ENCODE measurements around the gene BCL2L12.
A peak's percentile ranks its signal among the peaks of the same experiment; 100 is the strongest.

BCL2L12 gene

GRCh38 chr19:49677231-49677900 is 11.6 kb downstream of the BCL2L12 start, which contains the start of gene PRMT1 (continued):
- peak; percentile 34 for TF ChIP-seq ZBTB26 (tag by site-specific recombination; optimal IDR thresholded peaks at IDR 0.05)
- TF ChIP-seq, protein P1, sequence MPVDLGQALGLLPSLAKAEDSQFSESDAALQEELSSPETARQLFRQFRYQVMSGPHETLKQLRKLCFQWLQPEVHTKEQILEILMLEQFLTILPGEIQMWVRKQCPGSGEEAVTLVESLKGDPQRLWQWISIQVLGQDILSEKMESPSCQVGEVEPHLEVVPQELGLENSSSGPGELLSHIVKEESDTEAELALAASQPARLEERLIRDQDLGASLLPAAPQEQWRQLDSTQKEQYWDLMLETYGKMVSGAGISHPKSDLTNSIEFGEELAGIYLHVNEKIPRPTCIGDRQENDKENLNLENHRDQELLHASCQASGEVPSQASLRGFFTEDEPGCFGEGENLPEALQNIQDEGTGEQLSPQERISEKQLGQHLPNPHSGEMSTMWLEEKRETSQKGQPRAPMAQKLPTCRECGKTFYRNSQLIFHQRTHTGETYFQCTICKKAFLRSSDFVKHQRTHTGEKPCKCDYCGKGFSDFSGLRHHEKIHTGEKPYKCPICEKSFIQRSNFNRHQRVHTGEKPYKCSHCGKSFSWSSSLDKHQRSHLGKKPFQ (tag by site-specific recombination; IDR thresholded peaks at IDR 0.05), result no peak
- peak; percentile 51; the same call in 1 of the 2 replicates for TF ChIP-seq ZEB2 (tag by site-specific recombination; IDR thresholded peaks at IDR 0.05)
- TF ChIP-seq TCF7L2 (IDR thresholded peaks at IDR 0.05; ENCODE audit: borderline replicate concordance, low read depth, low read length), result no peak
- no peak for TF ChIP-seq ZNF704 (tag by site-specific recombination; IDR thresholded peaks at IDR 0.05)
- TF ChIP-seq ZNF837 (tag by site-specific recombination; IDR thresholded peaks at IDR 0.05), result no peak
- TF ChIP-seq, protein P2, sequence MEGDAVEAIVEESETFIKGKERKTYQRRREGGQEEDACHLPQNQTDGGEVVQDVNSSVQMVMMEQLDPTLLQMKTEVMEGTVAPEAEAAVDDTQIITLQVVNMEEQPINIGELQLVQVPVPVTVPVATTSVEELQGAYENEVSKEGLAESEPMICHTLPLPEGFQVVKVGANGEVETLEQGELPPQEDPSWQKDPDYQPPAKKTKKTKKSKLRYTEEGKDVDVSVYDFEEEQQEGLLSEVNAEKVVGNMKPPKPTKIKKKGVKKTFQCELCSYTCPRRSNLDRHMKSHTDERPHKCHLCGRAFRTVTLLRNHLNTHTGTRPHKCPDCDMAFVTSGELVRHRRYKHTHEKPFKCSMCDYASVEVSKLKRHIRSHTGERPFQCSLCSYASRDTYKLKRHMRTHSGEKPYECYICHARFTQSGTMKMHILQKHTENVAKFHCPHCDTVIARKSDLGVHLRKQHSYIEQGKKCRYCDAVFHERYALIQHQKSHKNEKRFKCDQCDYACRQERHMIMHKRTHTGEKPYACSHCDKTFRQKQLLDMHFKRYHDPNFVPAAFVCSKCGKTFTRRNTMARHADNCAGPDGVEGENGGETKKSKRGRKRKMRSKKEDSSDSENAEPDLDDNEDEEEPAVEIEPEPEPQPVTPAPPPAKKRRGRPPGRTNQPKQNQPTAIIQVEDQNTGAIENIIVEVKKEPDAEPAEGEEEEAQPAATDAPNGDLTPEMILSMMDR (tag by site-specific recombination; IDR thresholded peaks at IDR 0.05), result peak; percentile 72
- TF ChIP-seq KLF1 (tag by site-specific recombination; IDR thresholded peaks at IDR 0.05), result peak; percentile 61
- no peak for TF ChIP-seq ZNF664 (tag by site-specific recombination; IDR thresholded peaks at IDR 0.05)
- TF ChIP-seq, protein P3, sequence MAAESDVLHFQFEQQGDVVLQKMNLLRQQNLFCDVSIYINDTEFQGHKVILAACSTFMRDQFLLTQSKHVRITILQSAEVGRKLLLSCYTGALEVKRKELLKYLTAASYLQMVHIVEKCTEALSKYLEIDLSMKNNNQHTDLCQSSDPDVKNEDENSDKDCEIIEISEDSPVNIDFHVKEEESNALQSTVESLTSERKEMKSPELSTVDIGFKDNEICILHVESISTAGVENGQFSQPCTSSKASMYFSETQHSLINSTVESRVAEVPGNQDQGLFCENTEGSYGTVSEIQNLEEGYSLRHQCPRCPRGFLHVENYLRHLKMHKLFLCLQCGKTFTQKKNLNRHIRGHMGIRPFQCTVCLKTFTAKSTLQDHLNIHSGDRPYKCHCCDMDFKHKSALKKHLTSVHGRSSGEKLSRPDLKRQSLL (tag by site-specific recombination; IDR thresholded peaks at IDR 0.05), result 0 out of 2 replicates have a peak, but pooled peaks have one; percentile 34
- TF ChIP-seq ZBTB7A (tag by site-specific recombination; IDR thresholded peaks at IDR 0.05; ENCODE audit: low read depth), result peak; percentile 98
- peak; percentile 95 for TF ChIP-seq ZFHX2 (tag by site-specific recombination; conservative IDR thresholded peaks at IDR 0.05)
- no peak for TF ChIP-seq ZNF623 (tag by site-specific recombination; IDR thresholded peaks at IDR 0.05)
- TF ChIP-seq ZNF394 (tag by site-specific recombination; IDR thresholded peaks at IDR 0.05; ENCODE audit: borderline replicate concordance), result no peak
- no peak for TF ChIP-seq GFI1B (tag by site-specific recombination; IDR thresholded peaks at IDR 0.05)
- no peak for TF ChIP-seq ZNF571 (tag by site-specific recombination; IDR thresholded peaks at IDR 0.05)
- peak; percentile 92 for TF ChIP-seq GLIS2 (tag by site-specific recombination; IDR thresholded peaks at IDR 0.05)
- TF ChIP-seq ZNF16 (tag by site-specific recombination; IDR thresholded peaks at IDR 0.05; ENCODE audit: low read depth), result no peak
- TF ChIP-seq ZNF561 (tag by site-specific recombination; IDR thresholded peaks at IDR 0.05; ENCODE audit: borderline replicate concordance), result 0 out of 2 replicates have a peak, but pooled peaks have one; percentile 31
- TF ChIP-seq ZNF146 (tag by site-specific recombination; IDR thresholded peaks at IDR 0.05), result no peak
- peak; percentile 74; the same call in 1 of the 2 replicates for TF ChIP-seq ZNF580 (tag by site-specific recombination; IDR thresholded peaks at IDR 0.05)
- TF ChIP-seq ZFP3 (tag by site-specific recombination; IDR thresholded peaks at IDR 0.05; ENCODE audit: low read depth), result no peak
- no peak for TF ChIP-seq OSR2 (tag by site-specific recombination; IDR thresholded peaks at IDR 0.05)
- TF ChIP-seq ZNF426 (tag by site-specific recombination; IDR thresholded peaks at IDR 0.05), result no peak
- no peak for TF ChIP-seq ZNF174 (tag by site-specific recombination; IDR thresholded peaks at IDR 0.05)
- no peak for TF ChIP-seq ZNF140 (tag by site-specific recombination; IDR thresholded peaks at IDR 0.05)
- TF ChIP-seq ZNF501 (tag by site-specific recombination; IDR thresholded peaks at IDR 0.05), result peak; percentile 78
- no peak for TF ChIP-seq ZNF510 (tag by site-specific recombination; IDR thresholded peaks at IDR 0.05; ENCODE audit: insufficient replicate concordance)
- no peak for TF ChIP-seq ZNF404 (tag by site-specific recombination; IDR thresholded peaks at IDR 0.05)
- peak; percentile 99 for TF ChIP-seq BCL11B (tag by site-specific recombination; IDR thresholded peaks at IDR 0.05; ENCODE audit: low read depth)
- TF ChIP-seq ZNF610 (tag by site-specific recombination; IDR thresholded peaks at IDR 0.05; ENCODE audit: borderline replicate concordance), result peak; percentile 79
- TF ChIP-seq ZNF707 (tag by site-specific recombination; IDR thresholded peaks at IDR 0.05), result no peak
- no peak for TF ChIP-seq ZNF239 (tag by site-specific recombination; IDR thresholded peaks at IDR 0.05)
- no peak for TF ChIP-seq ZNF670 (tag by site-specific recombination; IDR thresholded peaks at IDR 0.05; ENCODE audit: low read depth)
- no peak for TF ChIP-seq ZNF133 (tag by site-specific recombination; IDR thresholded peaks at IDR 0.05)
